Mesothelial cell of epicardium (in vitro differentiated cells): ENCODE measurements around the gene TACC2. TPM values are rescaled to one million over a fixed set of nuclear protein-coding genes. Genes with fewer than 3 reads are reported as not detected.

Source experiments
- DNase-seq, 2 experiments: peaks; one replicate each; pipeline ENCODE4 v3.0.0; 2021; ENCODE audit warnings: low spot score in 2 of 2; ENCODE audit not compliant: unreplicated experiment in 2 of 2
- H3K27ac Mint-ChIP-seq: 2 replicates; pipeline ENCODE4 v1.8.0; 2021; ENCODE audit warnings: mixed read lengths
- H3K27me3 Mint-ChIP-seq: 2 replicates; pipeline ENCODE4 v1.8.0; 2021; ENCODE audit warnings: low read depth, mixed read lengths
- H3K36me3 Mint-ChIP-seq: 2 replicates; pipeline ENCODE4 v1.8.0; 2021; ENCODE audit warnings: mixed read lengths
- H3K4me1 Mint-ChIP-seq: 2 replicates; pipeline ENCODE4 v1.8.0; 2021; ENCODE audit warnings: mixed read lengths
- H3K4me3 Mint-ChIP-seq: 2 replicates; pipeline ENCODE4 v1.8.0; 2021; ENCODE audit warnings: mild to moderate bottlenecking, moderate library complexity, mixed read lengths
- H3K9me3 Mint-ChIP-seq: 2 replicates; pipeline ENCODE4 v1.8.0; 2021; ENCODE audit warnings: mixed read lengths
- CTCF ChIP-seq: fragments of 200-600 bp; sonication (generic); IDR thresholded peaks from one replicate; pipeline ENCODE4 v1.5.0; 2021; ENCODE audit warnings: antibody characterized with exemption; ENCODE audit not compliant: unreplicated experiment
- total RNA-seq: library from RNA; stranded (reverse); gene quantifications from 3 replicates; pipeline ENCODE4 v1.2.1, GENCODE V29; 2021

TACC2 gene
- total RNA-seq, 1 donor from 2014 or later = 25.5 TPM

GRCh38 chr10:122298206-122298597 lies 309.2 kb downstream of the TACC2 start:
- TF ChIP-seq CTCF = no peak

GRCh38 chr10:122298598-122299301 lies 309.8 kb downstream of the TACC2 start:
- DNase-seq = peak; percentile 41 to 80
- H3K4me1 Mint-ChIP-seq = no peaks in the 10 kb centered on the region

More at GRCh38 chr10:122298206-122298597, 309.2 kb downstream of the TACC2 start:
- no peaks in the 10 kb centered on the region for H3K4me1 Mint-ChIP-seq
- no peaks in the 10 kb centered on the region for H3K27me3 Mint-ChIP-seq
- H3K9me3 Mint-ChIP-seq = no peaks in the 10 kb centered on the region
- no peaks in the 10 kb centered on the region for H3K36me3 Mint-ChIP-seq
- H3K4me3 Mint-ChIP-seq = no peak overlapping the region
- DNase-seq = no peak
- H3K27ac Mint-ChIP-seq = no peak overlapping the region

GRCh38 chr10:122299423-122300075 lies 310.6 kb downstream of the TACC2 start:
- Mint-ChIP-seq H3K27me3 (no peaks in the 10 kb centered on the region), H3K27ac (no peak overlapping the region), H3K4me1 (no peaks in the 10 kb centered on the region), H3K36me3 (no peaks in the 10 kb centered on the region), H3K9me3 (no peaks in the 10 kb centered on the region), H3K4me3 (no peak overlapping the region)
- DNase-seq = no peak
- no peak for TF ChIP-seq CTCF

More at GRCh38 chr10:122298598-122299301, 309.8 kb downstream of the TACC2 start:
- TF ChIP-seq CTCF = peak; percentile 86
- Mint-ChIP-seq H3K27me3 (no peaks in the 10 kb centered on the region), H3K36me3 (no peaks in the 10 kb centered on the region), H3K27ac (no peak overlapping the region), H3K4me3 (peak overlapping the region; percentile 27), H3K9me3 (no peaks in the 10 kb centered on the region)

GRCh38 chr10:122301055-122301810 lies 312.3 kb downstream of the TACC2 start:
- Mint-ChIP-seq H3K27ac (no peak overlapping the region), H3K36me3 (no peaks in the 10 kb centered on the region), H3K4me1 (no peaks in the 10 kb centered on the region), H3K9me3 (peaks cover 8% of the 10 kb centered on the region), H3K4me3 (no peak overlapping the region), H3K27me3 (no peaks in the 10 kb centered on the region)
- TF ChIP-seq CTCF = no peak
- no peak for DNase-seq

GRCh38 chr10:122301811-122302115 lies 312.8 kb downstream of the TACC2 start:
- no peaks in the 10 kb centered on the region for H3K27me3 Mint-ChIP-seq
- no peak for TF ChIP-seq CTCF
- no peaks in the 10 kb centered on the region for H3K4me1 Mint-ChIP-seq
- H3K36me3 Mint-ChIP-seq = no peaks in the 10 kb centered on the region
- H3K27ac Mint-ChIP-seq = no peak overlapping the region
- no peak overlapping the region for H3K4me3 Mint-ChIP-seq
- DNase-seq = no peak
- H3K9me3 Mint-ChIP-seq = peaks cover 8% of the 10 kb centered on the region
